IMR-90 (cell line): ENCODE results near the gene SLC43A2. TPM values are rescaled to one million over a fixed set of nuclear protein-coding genes. Genes with fewer than 3 reads are reported as not detected.
A peak's percentile ranks its signal among the peaks of the same experiment; 100 is the strongest.

Source experiments
- ATAC-seq: fragments of 200-7000 bp; cut with Tn5 transposase; 2 replicates; pipeline ENCODE4 v1.9.1; 2020; ENCODE audit warnings: low read depth, mild to moderate bottlenecking, moderate library complexity
- BruUV-seq: library from RNA; stranded (reverse); fragments of 400-500 nt; replicated peaks from 2 replicates; lab custom pipeline; 2021; lab: Mats Ljungman, UMichigan
- CTCF ChIA-PET: fragments of 300-600 bp; formaldehyde crosslinking; extraction: SDS; loops from one replicate; lab custom pipeline; 2021; ENCODE audit warnings: antibody characterized with exemption; lab: Yijun Ruan, JAX
- POLR2A ChIA-PET: fragments of 300-600 bp; sonication (Branson Sonifier 250); formaldehyde crosslinking; loops from one replicate; lab custom pipeline; 2022; ENCODE audit warnings: antibody characterized with exemption; ENCODE audit not compliant: unreplicated experiment; lab: Charles Lee
- DNase-seq: peaks from one replicate; pipeline ENCODE4 v3.0.0; 2013
- H2AFZ ChIP-seq: replicated peaks from 2 replicates; pipeline ENCODE3; 2013; ENCODE audit warnings: low read length, mild to moderate bottlenecking; ENCODE audit not compliant: poor library complexity
- H2AK5ac ChIP-seq: 2 replicates; pipeline ENCODE4 v1.6.1; 2013; ENCODE audit warnings: low read depth, low read length, inconsistent platforms
- H2AK9ac ChIP-seq: replicated peaks from 2 replicates; pipeline ENCODE3; 2013; ENCODE audit warnings: mild to moderate bottlenecking, low read depth, low read length, moderate library complexity; ENCODE audit not compliant: poor library complexity
- H2BK120ac ChIP-seq: 2 replicates; pipeline ENCODE4 v1.6.1; 2013; ENCODE audit warnings: low read depth, low read length, inconsistent platforms
- H2BK15ac ChIP-seq: 3 replicates; pipeline ENCODE4 v1.6.1; 2013; ENCODE audit warnings: low read depth, low read length, inconsistent platforms
- H2BK20ac ChIP-seq: 2 replicates; pipeline ENCODE4 v1.6.1; 2013; ENCODE audit warnings: low read depth, mild to moderate bottlenecking, inconsistent platforms, low read length, moderate library complexity
- H2BK5ac ChIP-seq: 2 replicates; pipeline ENCODE4 v1.6.1; 2013; ENCODE audit warnings: mild to moderate bottlenecking, low read depth, low read length, inconsistent platforms; ENCODE audit not compliant: poor library complexity, severe bottlenecking
- H3K14ac ChIP-seq: replicated peaks from 2 replicates; pipeline ENCODE4 v1.6.1; 2013; ENCODE audit warnings: low read depth, low read length, inconsistent platforms
- H3K18ac ChIP-seq: 2 replicates; pipeline ENCODE4 v1.6.1; 2013; ENCODE audit warnings: low read depth, low read length, control low read depth
- H3K23ac ChIP-seq: 2 replicates; pipeline ENCODE4 v1.6.1; 2013; ENCODE audit warnings: low read depth, low read length, inconsistent platforms
- H3K27ac ChIP-seq: 2 replicates; pipeline ENCODE4 v1.5.1; 2013; ENCODE audit warnings: mild to moderate bottlenecking, control low read depth, low read length; ENCODE audit not compliant: insufficient read depth
- H3K27me3 ChIP-seq: 2 replicates; pipeline ENCODE4 v1.6.1; 2013; ENCODE audit warnings: low read length; ENCODE audit not compliant: control insufficient read depth, insufficient read depth
- H3K36me3 ChIP-seq: 2 replicates; pipeline ENCODE4 v1.6.1; 2013; ENCODE audit warnings: low read length, mixed read lengths; ENCODE audit not compliant: control insufficient read depth, insufficient read depth
- H3K4ac ChIP-seq: 2 replicates; pipeline ENCODE4 v1.6.1; 2013; ENCODE audit warnings: low read depth, low read length, inconsistent platforms
- H3K4me1 ChIP-seq: 2 replicates; pipeline ENCODE4 v1.6.1; 2013; ENCODE audit warnings: low read length, mixed read lengths; ENCODE audit not compliant: control insufficient read depth, insufficient read depth
- H3K4me2 ChIP-seq: 2 replicates; pipeline ENCODE4 v1.6.1; 2013; ENCODE audit warnings: low read depth, mild to moderate bottlenecking, control low read depth, low read length, moderate library complexity
- H3K4me3 ChIP-seq: 2 replicates; pipeline ENCODE4 v1.5.1; 2013; ENCODE audit warnings: low read depth, mild to moderate bottlenecking, control low read depth, low read length, moderate library complexity; ENCODE audit not compliant: insufficient read depth
- H3K56ac ChIP-seq: 2 replicates; pipeline ENCODE4 v1.6.1; 2013; ENCODE audit warnings: low read length, inconsistent platforms; ENCODE audit not compliant: insufficient read depth; ENCODE audit errors: extremely low read depth
- H3K79me1 ChIP-seq, 2 experiments: 2 replicates each; pipeline ENCODE4 v1.6.1; 2013; ENCODE audit warnings: low read length in 2 of 2, inconsistent platforms in 1 of 2, low read depth in 1 of 2
- H3K9ac ChIP-seq: 2 replicates; pipeline ENCODE4 v1.6.1; 2013; ENCODE audit warnings: low read depth, low read length, control low read depth
- H3K9me1 ChIP-seq: 2 replicates; pipeline ENCODE4 v1.6.1; 2013; ENCODE audit warnings: low read length, inconsistent platforms; ENCODE audit not compliant: insufficient read depth
- H3K9me3 ChIP-seq: 2 replicates; pipeline ENCODE4 v1.6.1; 2013; ENCODE audit warnings: low read length; ENCODE audit not compliant: control insufficient read depth, insufficient read depth
- H4K20me1 ChIP-seq: 2 replicates; pipeline ENCODE4 v1.6.1; 2013; ENCODE audit warnings: low read length, inconsistent platforms; ENCODE audit not compliant: insufficient read depth
- H4K5ac ChIP-seq: 2 replicates; pipeline ENCODE4 v1.6.1; 2013; ENCODE audit warnings: mild to moderate bottlenecking, low read depth, low read length, control low read depth
- H4K8ac ChIP-seq, 2 experiments: 2 replicates each; pipeline ENCODE4 v1.6.1; 2013; ENCODE audit warnings: low read depth in 2 of 2, low read length in 2 of 2, control low read depth in 1 of 2, inconsistent platforms in 1 of 2
- H4K91ac ChIP-seq: 2 replicates; pipeline ENCODE4 v1.6.1; 2013; ENCODE audit warnings: low read depth, low read length, inconsistent platforms; ENCODE audit not compliant: insufficient read depth
- CHD1 ChIP-seq: IDR thresholded peaks from 2 replicates; pipeline ENCODE4 v1.6.1; 2012; ENCODE audit warnings: low read depth, low read length, improper control_type of control experiment
- CTCF ChIP-seq: conservative IDR thresholded peaks from 2 replicates; pipeline ENCODE4 v1.5.1; 2012; ENCODE audit warnings: mild to moderate bottlenecking, low read depth, low read length, improper control_type of control experiment
- ELK1 ChIP-seq: fragments of 150-350 bp; IDR thresholded peaks from 2 replicates; pipeline ENCODE4 v1.6.1; 2016; ENCODE audit warnings: low read depth, mild to moderate bottlenecking, low read length, moderate library complexity, borderline replicate concordance
- RAD21 ChIP-seq: IDR thresholded peaks from 2 replicates; pipeline ENCODE4 v1.6.1; 2012; ENCODE audit warnings: low read length, improper control_type of control experiment
- WGBS, 2 experiments: methylation state at CpG; one replicate each; pipeline versions ENCODE4 v1.1.5 to v1.1.7; 2013; ENCODE audit warnings: missing lambda C conversion rate in 2 of 2; ENCODE audit not compliant: insufficient read length in 1 of 2; ENCODE audit errors: extremely low coverage in 2 of 2; 5-methylcytosine and 5-hydroxymethylcytosine counted together
- dilution Hi-C: fragments of 300-500 bp; cut with HindIII; formaldehyde crosslinking; loops from one replicate; pipeline ENCODE4 v1.14.3; 2018; ENCODE audit warnings: low sequenced_read_pairs; ENCODE audit not compliant: unreplicated experiment
- in situ Hi-C: fragments of 300-500 bp; cut with MboI; formaldehyde crosslinking; loops from 3 replicates; pipeline ENCODE4 v1.14.3; 2019; ENCODE audit warnings: low sequenced_read_pairs, inconsistent platforms, mixed read lengths
- intact Hi-C: fragments of 100-400 bp; cut with micrococcal nuclease; formaldehyde crosslinking; loops from 2 replicates; pipeline ENCODE4 v1.10.0; 2022
- polyA plus RNA-seq, 3 experiments: library from polyadenylated mRNA; depleted of rRNA; stranded (reverse); fragments of >200 nt; gene quantifications; 2 replicates each; pipeline ENCODE4 v1.2.3, GENCODE V29; 2012; ENCODE audit warnings: low replicate concordance in 1 of 3
- total RNA-seq: library from RNA; depleted of rRNA; stranded (reverse); fragments of >200 nt; gene quantifications from 2 replicates; pipeline ENCODE4 v1.2.3, GENCODE V29; 2012

SLC43A2 gene
- total and polyA plus RNA-seq, 2 of the 4 experiments (the other 2 are of a cell fraction) = 3.8 to 9.0 TPM

GRCh38 chr17:1582374-1582773 lies 46.3 kb downstream of the SLC43A2 start:
- intact Hi-C loops = no loop called here
- Histone ChIP-seq H3K9ac (no peak overlapping the region), H2BK15ac (no peak overlapping the region), H3K9me3 (no peaks in the 10 kb centered on the region), H3K56ac (no peak overlapping the region), H2BK20ac (no peak overlapping the region), H2AFZ (no peak overlapping the region), H2BK5ac (no peak overlapping the region), H3K4me2 (no peak overlapping the region), H3K27me3 (no peaks in the 10 kb centered on the region), H2AK9ac (peak overlapping the region; percentile 5), H4K91ac (no peak overlapping the region), H3K4me3 (no peak overlapping the region), H3K27ac (no peak overlapping the region), H3K4ac (no peak overlapping the region), H3K36me3 (no peaks in the 10 kb centered on the region), H2BK120ac (no peak overlapping the region), H3K4me1 (peaks cover 11% of the 10 kb centered on the region), H4K8ac (no peak overlapping the region), H3K79me1 (no peaks in the 10 kb centered on the region), H3K23ac (no peak overlapping the region), H3K14ac (no peak overlapping the region), H3K9me1 (no peaks in the 10 kb centered on the region), H4K5ac (no peak overlapping the region), H4K20me1 (no peaks in the 10 kb centered on the region), H3K18ac (no peak overlapping the region), H2AK5ac (no peak overlapping the region)
- ATAC-seq (no peak), DNase-seq (no peak)
- POLR2A ChIA-PET = no interaction called here
- BruUV-seq = no TSS peak
- WGBS, 2 experiments = 95% methylated on average over 4 of the region's 10 CpGs; no CpG with 5 or more reads in 1 of the 2 experiments
- no peak for TF ChIP-seq CHD1
- TF ChIP-seq RAD21 = no peak
- no peak for TF ChIP-seq CTCF
- TF ChIP-seq ELK1 = no peak
- dilution Hi-C loops = no loop called here
- CTCF ChIA-PET = no interaction called here
- in situ Hi-C loops = no loop called here
